A549 treated with CORT108297 at 1 μM for 4 hours (cell line): ENCODE measurements around the gene EIF3L. TPM values are rescaled to one million over a fixed set of nuclear protein-coding genes. Genes with fewer than 3 reads are reported as not detected.

Experiments
- total RNA-seq: library from RNA; stranded (reverse); fragments of 200-300 nt; extraction: Qiagen RNA extraction; gene quantifications from 5 replicates; pipeline ENCODE4 v1.2.3, GENCODE V29; 2022

EIF3L gene
- total RNA-seq: 272 to 291 TPM (median 283 TPM) in 5 replicates

GRCh38 chr22:37849089-37849751 is at the start of gene EIF3L:
TSS of gene EIF3L (plus strand) at chr22:37849419. CDS start at chr22:37849450, 31 bp downstream.

GRCh38 chr22:37807410-37808293 is 41.6 kb upstream of the EIF3L start, which contains the start of gene GCAT:
TSS of gene GCAT (plus strand) at chr22:37807934. CDS start at chr22:37807968, 34 bp downstream.

GRCh38 chr22:37823134-37823985 is 25.9 kb upstream of the EIF3L start, which contains the start of gene GALR3:
TSS of gene GALR3 (plus strand) at chr22:37823382. CDS start at chr22:37823407, 25 bp downstream.

GRCh38 chr22:37905534-37906363 is 56.5 kb downstream of the EIF3L start, which contains the start of gene MICALL1:
TSS of gene MICALL1 (plus strand) at chr22:37906297. CDS start at chr22:37906423, 126 bp downstream.

Other genes with a start within 250 kb of the EIF3L start
- 17.3 to 25.3 TPM (median 23.4 TPM) in 5 replicates for gene GGA1, start 240.6 kb upstream of the EIF3L start, total RNA-seq
- 1.3 to 2.6 TPM (median 2.2 TPM) in 5 replicates for gene SH3BP1, start 209.8 kb upstream of the EIF3L start, total RNA-seq
- gene PDXP, start 190.7 kb upstream of the EIF3L start, total RNA-seq: 13.6 to 20.2 TPM (median 18.7 TPM) in 5 replicates
- 1,348 to 1,402 TPM (median 1,371 TPM) in 5 replicates for gene LGALS1, start 173.8 kb upstream of the EIF3L start, total RNA-seq
- 25.2 to 29.2 TPM (median 27.7 TPM) in 5 replicates for gene NOL12, start 163.1 kb upstream of the EIF3L start, total RNA-seq
- gene TRIOBP, start 152.4 kb upstream of the EIF3L start, total RNA-seq: 23.0 to 37.4 TPM (median 35.1 TPM) in 5 replicates
- gene GCAT, start 41.5 kb upstream of the EIF3L start, total RNA-seq: 2.6 to 3.6 TPM (median 2.7 TPM) in 5 replicates
- gene GALR3, start 26.0 kb upstream of the EIF3L start, total RNA-seq: not detected in 5 replicates
- gene ANKRD54, start 5.1 kb upstream of the EIF3L start, total RNA-seq: 19.0 to 26.7 TPM (median 23.9 TPM) in 5 replicates
- 15.4 to 21.0 TPM (median 18.3 TPM) in 5 replicates for gene MICALL1, start 56.9 kb downstream of the EIF3L start, total RNA-seq
- 0.16 to 0.29 TPM (median 0.22 TPM) in 5 replicates for gene C22orf23, start 104.2 kb downstream of the EIF3L start, total RNA-seq
- 120 to 143 TPM (median 134 TPM) in 5 replicates for gene POLR2F, start 104.3 kb downstream of the EIF3L start, total RNA-seq
- not detected in 5 replicates for gene SOX10, start 135.1 kb downstream of the EIF3L start, total RNA-seq
- gene PICK1, start 208.0 kb downstream of the EIF3L start, total RNA-seq: 10.2 to 12.4 TPM (median 11.8 TPM) in 5 replicates
- gene SLC16A8, start 234.8 kb downstream of the EIF3L start, total RNA-seq: not detected in 5 replicates